HepG2 (cell line): ENCODE results near the gene ONECUT1. TPM values are rescaled to one million over a fixed set of nuclear protein-coding genes. Genes with fewer than 3 reads are reported as not detected.

Experiments
- BCL6 ChIP-seq: IDR thresholded peaks from 2 replicates; pipeline ENCODE4 v1.6.1; 2016; ENCODE audit warnings: missing genetic modification reagents, missing compliant biosample characterization
- CBFB ChIP-seq: sonication (generic); formaldehyde crosslinking; IDR thresholded peaks from 2 replicates; pipeline ENCODE4 v1.4.0; 2020; ENCODE audit warnings: missing genetic modification reagents
- FOXA3 ChIP-seq: IDR thresholded peaks from 2 replicates; pipeline ENCODE4 v1.6.1; 2016; ENCODE audit warnings: missing genetic modification reagents, missing compliant biosample characterization
- FOXJ3 ChIP-seq: sonication (generic); formaldehyde crosslinking; IDR thresholded peaks from 2 replicates; pipeline ENCODE4 v1.4.0; 2020; ENCODE audit warnings: missing genetic modification reagents, mild to moderate bottlenecking, borderline replicate concordance
- GFI1 ChIP-seq: sonication (generic); formaldehyde crosslinking; IDR thresholded peaks from 2 replicates; pipeline ENCODE4 v1.5.0; 2020; ENCODE audit warnings: missing genetic modification reagents, mild to moderate bottlenecking, borderline replicate concordance
- HMGA1 ChIP-seq: sonication (generic); formaldehyde crosslinking; conservative IDR thresholded peaks from 2 replicates; pipeline ENCODE4 v1.4.0; 2020; ENCODE audit warnings: missing genetic modification reagents
- IRF2 ChIP-seq: IDR thresholded peaks from 2 replicates; pipeline ENCODE4 v1.6.1; 2018; ENCODE audit warnings: missing genetic modification reagents, missing compliant biosample characterization
- ONECUT2 ChIP-seq: sonication (generic); formaldehyde crosslinking; IDR thresholded peaks from 2 replicates; pipeline ENCODE4 v1.4.0; 2020; ENCODE audit warnings: missing genetic modification reagents
- TAF1 ChIP-seq: sonication (generic); formaldehyde crosslinking; IDR thresholded peaks from 2 replicates; pipeline ENCODE4 v1.4.0; 2020; ENCODE audit warnings: missing genetic modification reagents
- WIZ ChIP-seq: sonication (generic); formaldehyde crosslinking; IDR thresholded peaks from 2 replicates; pipeline ENCODE4 v1.5.1; 2020; ENCODE audit warnings: mild to moderate bottlenecking, missing genetic modification reagents
- ZBTB20 ChIP-seq: sonication (generic); formaldehyde crosslinking; IDR thresholded peaks from 2 replicates; pipeline ENCODE4 v1.8.1; 2023; ENCODE audit warnings: missing genetic modification reagents, low read depth, mild to moderate bottlenecking, borderline replicate concordance
- ZBTB21 ChIP-seq: sonication (generic); formaldehyde crosslinking; IDR thresholded peaks from 2 replicates; pipeline ENCODE4 v1.4.0; 2020; ENCODE audit warnings: missing genetic modification reagents
- ZBTB42 ChIP-seq: sonication (generic); formaldehyde crosslinking; IDR thresholded peaks from 2 replicates; pipeline ENCODE4 v1.5.0; 2020; ENCODE audit warnings: mild to moderate bottlenecking, missing genetic modification reagents
- ZKSCAN1 ChIP-seq: fragments of 150-350 bp; IDR thresholded peaks from 2 replicates; pipeline ENCODE4 v1.6.1; 2014; ENCODE audit warnings: low read length
- ZNF343 ChIP-seq: sonication (generic); formaldehyde crosslinking; IDR thresholded peaks from 2 replicates; pipeline ENCODE4 v1.4.0; 2020; ENCODE audit warnings: mild to moderate bottlenecking, missing genetic modification reagents
- ZNF598 ChIP-seq: sonication (generic); formaldehyde crosslinking; IDR thresholded peaks from 2 replicates; pipeline ENCODE4 v1.5.1; 2020; ENCODE audit warnings: mild to moderate bottlenecking, missing genetic modification reagents, borderline replicate concordance
- polyA plus RNA-seq, 8 experiments: library from polyadenylated mRNA; depleted of rRNA in 3 of 8; stranded (reverse) in 7 of 8; unstranded in 1 of 8; fragments of >200 nt; fragmentation: Illumina TruSeq in 4 of 8; extraction: Trizol in 4 of 8; gene quantifications; 2 replicates each; pipeline versions ENCODE4 v1.2.1 to v1.2.3, GENCODE V29; 2011 to 2016; ENCODE audit warnings: low read depth in 4 of 8, missing spikeins in 1 of 8, mixed read lengths in 1 of 8; ENCODE audit not compliant: insufficient read depth in 1 of 8
- total RNA-seq, 5 experiments: library from RNA; depleted of rRNA; stranded (reverse); fragments of >200 nt; fragmentation: Illumina TruSeq; extraction: Trizol; gene quantifications; 2 replicates each; pipeline ENCODE4 v1.2.3, GENCODE V29; 2016; ENCODE audit warnings: low read depth in 1 of 5
- TF ChIP-seq, protein P1 (sequence below): sonication (generic); formaldehyde crosslinking; IDR thresholded peaks from 2 replicates; pipeline ENCODE4 v1.4.0; 2020; ENCODE audit warnings: low read depth, mild to moderate bottlenecking, missing genetic modification reagents
- TF ChIP-seq, protein P2 (sequence below), 2 experiments: sonication (generic) in 1 of 2; formaldehyde crosslinking in 1 of 2; IDR thresholded peaks; 2 replicates each; pipeline versions ENCODE4 v1.4.0 to v1.6.1; 2016 to 2020; ENCODE audit warnings: borderline replicate concordance in 1 of 2, low read depth in 1 of 2, mild to moderate bottlenecking in 1 of 2, missing genetic modification reagents in 1 of 2
- TF ChIP-seq, protein P3 (sequence below): sonication (generic); formaldehyde crosslinking; conservative IDR thresholded peaks from 2 replicates; pipeline ENCODE4 v1.4.0; 2020; ENCODE audit warnings: mild to moderate bottlenecking, missing genetic modification reagents, moderate library complexity
- TF ChIP-seq, protein P4 (sequence below): sonication (generic); formaldehyde crosslinking; IDR thresholded peaks from 2 replicates; pipeline ENCODE4 v1.4.0; 2020; ENCODE audit warnings: missing genetic modification reagents

The ONECUT1 gene
- total and polyA plus RNA-seq, 2 of the 13 experiments (the other 11 are each of a cell fraction or from before 2014, with no cell fraction given) = 3.5 to 9.1 TPM

DNA sequence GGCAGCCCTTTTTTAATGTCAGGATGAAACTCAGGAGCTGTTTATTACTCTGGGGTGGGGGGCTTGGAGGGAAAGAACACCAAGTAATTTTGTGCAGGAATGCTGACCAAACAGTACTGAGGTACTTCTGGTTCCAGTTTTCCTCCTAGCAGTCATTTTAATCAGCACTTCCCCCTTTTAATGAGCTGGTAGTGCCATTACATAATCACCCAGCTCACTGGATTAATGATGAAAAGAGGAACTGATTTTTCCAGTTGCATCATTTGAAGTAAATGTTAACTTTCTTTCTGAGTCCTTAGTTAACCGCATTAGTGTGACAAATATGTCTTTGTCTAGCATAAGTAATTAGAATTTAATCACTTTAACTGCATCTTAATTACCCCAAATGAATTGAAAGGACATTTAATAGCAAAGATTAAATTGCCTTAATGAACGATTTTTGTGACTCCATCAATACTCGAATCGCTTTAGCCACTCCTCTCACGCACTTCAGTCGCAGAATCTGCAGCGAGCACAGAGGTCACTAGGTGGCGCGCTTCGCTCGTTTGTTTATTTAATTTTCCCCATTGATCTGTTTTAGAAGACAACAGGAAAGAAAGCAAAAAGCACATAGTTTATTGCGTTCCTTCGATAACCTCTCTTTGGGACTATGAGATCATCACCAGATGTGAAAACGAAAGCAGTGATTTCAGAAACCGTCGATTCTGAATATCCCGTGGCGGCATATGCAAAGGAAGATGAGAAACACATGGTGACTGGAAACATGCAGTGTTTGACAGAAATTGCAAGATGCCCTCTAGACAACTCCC is 9.8 kb downstream of the ONECUT1 start (continued):
- TF ChIP-seq IRF2 (CRISPR knock-in tag) (no peak), ONECUT2 (CRISPR knock-in tag) (peak; percentile 73; the same call in 1 of the 2 replicates), TAF1 (CRISPR knock-in tag) (no peak), ZNF598 (CRISPR knock-in tag) (no peak), BCL6 (0 out of 2 replicates have a peak, but pooled peaks have one; percentile 15), HMGA1 (CRISPR knock-in tag) (no peak), CBFB (CRISPR knock-in tag) (no peak), ZNF343 (CRISPR knock-in tag) (no peak), FOXJ3 (CRISPR knock-in tag) (peak; percentile 51; the same call in 1 of the 2 replicates), WIZ (CRISPR knock-in tag) (no peak), FOXA3 (CRISPR knock-in tag) (peak; percentile 32; the same call in 1 of the 2 replicates), GFI1 (peak; percentile 42; the same call in 1 of the 2 replicates), ZKSCAN1 (no peak), ZBTB21 (CRISPR knock-in tag) (0 out of 2 replicates have a peak, but pooled peaks have one; percentile 29), ZBTB42 (CRISPR knock-in tag) (no peak), ZBTB20 (no peak)
- TF ChIP-seq, protein P1, sequence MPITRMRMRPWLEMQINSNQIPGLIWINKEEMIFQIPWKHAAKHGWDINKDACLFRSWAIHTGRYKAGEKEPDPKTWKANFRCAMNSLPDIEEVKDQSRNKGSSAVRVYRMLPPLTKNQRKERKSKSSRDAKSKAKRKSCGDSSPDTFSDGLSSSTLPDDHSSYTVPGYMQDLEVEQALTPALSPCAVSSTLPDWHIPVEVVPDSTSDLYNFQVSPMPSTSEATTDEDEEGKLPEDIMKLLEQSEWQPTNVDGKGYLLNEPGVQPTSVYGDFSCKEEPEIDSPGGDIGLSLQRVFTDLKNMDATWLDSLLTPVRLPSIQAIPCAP (CRISPR knock-in tag) = no peak
- TF ChIP-seq, protein P2, sequence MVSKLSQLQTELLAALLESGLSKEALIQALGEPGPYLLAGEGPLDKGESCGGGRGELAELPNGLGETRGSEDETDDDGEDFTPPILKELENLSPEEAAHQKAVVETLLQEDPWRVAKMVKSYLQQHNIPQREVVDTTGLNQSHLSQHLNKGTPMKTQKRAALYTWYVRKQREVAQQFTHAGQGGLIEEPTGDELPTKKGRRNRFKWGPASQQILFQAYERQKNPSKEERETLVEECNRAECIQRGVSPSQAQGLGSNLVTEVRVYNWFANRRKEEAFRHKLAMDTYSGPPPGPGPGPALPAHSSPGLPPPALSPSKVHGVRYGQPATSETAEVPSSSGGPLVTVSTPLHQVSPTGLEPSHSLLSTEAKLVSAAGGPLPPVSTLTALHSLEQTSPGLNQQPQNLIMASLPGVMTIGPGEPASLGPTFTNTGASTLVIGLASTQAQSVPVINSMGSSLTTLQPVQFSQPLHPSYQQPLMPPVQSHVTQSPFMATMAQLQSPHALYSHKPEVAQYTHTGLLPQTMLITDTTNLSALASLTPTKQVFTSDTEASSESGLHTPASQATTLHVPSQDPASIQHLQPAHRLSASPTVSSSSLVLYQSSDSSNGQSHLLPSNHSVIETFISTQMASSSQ (IDR thresholded peaks at IDR 0.05; ENCODE audit: low read depth) = no peak
- TF ChIP-seq, protein P2 (CRISPR knock-in tag; IDR thresholded peaks at IDR 0.05; ENCODE audit: borderline replicate concordance) = no peak
- TF ChIP-seq, protein P3, sequence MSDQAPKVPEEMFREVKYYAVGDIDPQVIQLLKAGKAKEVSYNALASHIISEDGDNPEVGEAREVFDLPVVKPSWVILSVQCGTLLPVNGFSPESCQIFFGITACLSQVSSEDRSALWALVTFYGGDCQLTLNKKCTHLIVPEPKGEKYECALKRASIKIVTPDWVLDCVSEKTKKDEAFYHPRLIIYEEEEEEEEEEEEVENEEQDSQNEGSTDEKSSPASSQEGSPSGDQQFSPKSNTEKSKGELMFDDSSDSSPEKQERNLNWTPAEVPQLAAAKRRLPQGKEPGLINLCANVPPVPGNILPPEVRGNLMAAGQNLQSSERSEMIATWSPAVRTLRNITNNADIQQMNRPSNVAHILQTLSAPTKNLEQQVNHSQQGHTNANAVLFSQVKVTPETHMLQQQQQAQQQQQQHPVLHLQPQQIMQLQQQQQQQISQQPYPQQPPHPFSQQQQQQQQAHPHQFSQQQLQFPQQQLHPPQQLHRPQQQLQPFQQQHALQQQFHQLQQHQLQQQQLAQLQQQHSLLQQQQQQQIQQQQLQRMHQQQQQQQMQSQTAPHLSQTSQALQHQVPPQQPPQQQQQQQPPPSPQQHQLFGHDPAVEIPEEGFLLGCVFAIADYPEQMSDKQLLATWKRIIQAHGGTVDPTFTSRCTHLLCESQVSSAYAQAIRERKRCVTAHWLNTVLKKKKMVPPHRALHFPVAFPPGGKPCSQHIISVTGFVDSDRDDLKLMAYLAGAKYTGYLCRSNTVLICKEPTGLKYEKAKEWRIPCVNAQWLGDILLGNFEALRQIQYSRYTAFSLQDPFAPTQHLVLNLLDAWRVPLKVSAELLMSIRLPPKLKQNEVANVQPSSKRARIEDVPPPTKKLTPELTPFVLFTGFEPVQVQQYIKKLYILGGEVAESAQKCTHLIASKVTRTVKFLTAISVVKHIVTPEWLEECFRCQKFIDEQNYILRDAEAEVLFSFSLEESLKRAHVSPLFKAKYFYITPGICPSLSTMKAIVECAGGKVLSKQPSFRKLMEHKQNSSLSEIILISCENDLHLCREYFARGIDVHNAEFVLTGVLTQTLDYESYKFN (CRISPR knock-in tag) = no peak
- TF ChIP-seq, protein P4, sequence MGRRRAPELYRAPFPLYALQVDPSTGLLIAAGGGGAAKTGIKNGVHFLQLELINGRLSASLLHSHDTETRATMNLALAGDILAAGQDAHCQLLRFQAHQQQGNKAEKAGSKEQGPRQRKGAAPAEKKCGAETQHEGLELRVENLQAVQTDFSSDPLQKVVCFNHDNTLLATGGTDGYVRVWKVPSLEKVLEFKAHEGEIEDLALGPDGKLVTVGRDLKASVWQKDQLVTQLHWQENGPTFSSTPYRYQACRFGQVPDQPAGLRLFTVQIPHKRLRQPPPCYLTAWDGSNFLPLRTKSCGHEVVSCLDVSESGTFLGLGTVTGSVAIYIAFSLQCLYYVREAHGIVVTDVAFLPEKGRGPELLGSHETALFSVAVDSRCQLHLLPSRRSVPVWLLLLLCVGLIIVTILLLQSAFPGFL (CRISPR knock-in tag) = no peak
